H1 (cell line): Measurements from ENCODE around the gene VMP1. TPM values are rescaled to one million over a fixed set of nuclear protein-coding genes. Genes with fewer than 3 reads are reported as not detected.

Source experiments
- CREB1 ChIP-seq: IDR thresholded peaks from 2 replicates; pipeline ENCODE4 v1.6.1; 2012; ENCODE audit warnings: inconsistent platforms
- SP4 ChIP-seq: IDR thresholded peaks from 2 replicates; pipeline ENCODE4 v1.6.1; 2012; ENCODE audit warnings: low read length, inconsistent platforms
- ZNF274 ChIP-seq: IDR thresholded peaks from 2 replicates; pipeline ENCODE4 v1.7.0; 2012; ENCODE audit warnings: low read length, borderline replicate concordance; ENCODE audit errors: extremely low read depth
- polyA plus RNA-seq, 7 experiments: library from polyadenylated mRNA; depleted of rRNA in 3 of 7; stranded (reverse) in 5 of 7; unstranded in 2 of 7; fragments of >200 nt in 5 of 7; fragments of 200-250 nt in 2 of 7; gene quantifications; 1 replicate in 5 of 7; 2 replicates in 1 of 7; 4 replicates in 1 of 7; pipeline versions ENCODE4 v1.2.1 to v1.2.3, GENCODE V29; 2011 to 2013; ENCODE audit warnings: missing spikeins in 2 of 7, mixed read lengths in 2 of 7
- total RNA-seq: library from RNA; stranded (reverse); fragmentation: NEBNext Ultra II Directional; extraction: Animal tissue kit (Norgen Biotek cat#: 25700); gene quantifications from 2 replicates; pipeline ENCODE4 v1.2.1, GENCODE V29; 2021
- TF ChIP-seq, protein P1 (sequence below): IDR thresholded peaks from 2 replicates; pipeline ENCODE4 v1.6.1; 2011; ENCODE audit warnings: low read length, improper control_type of control experiment
- TF ChIP-seq, protein P2 (sequence below): IDR thresholded peaks from 2 replicates; pipeline ENCODE4 v1.6.1; 2012; ENCODE audit warnings: low read length, inconsistent platforms

Gene VMP1
- total and polyA plus RNA-seq, 2 of the 8 experiments (the other 6 are each of a cell fraction or from before 2014, with no cell fraction given), result 45.0 to 92.7 TPM

DNA sequence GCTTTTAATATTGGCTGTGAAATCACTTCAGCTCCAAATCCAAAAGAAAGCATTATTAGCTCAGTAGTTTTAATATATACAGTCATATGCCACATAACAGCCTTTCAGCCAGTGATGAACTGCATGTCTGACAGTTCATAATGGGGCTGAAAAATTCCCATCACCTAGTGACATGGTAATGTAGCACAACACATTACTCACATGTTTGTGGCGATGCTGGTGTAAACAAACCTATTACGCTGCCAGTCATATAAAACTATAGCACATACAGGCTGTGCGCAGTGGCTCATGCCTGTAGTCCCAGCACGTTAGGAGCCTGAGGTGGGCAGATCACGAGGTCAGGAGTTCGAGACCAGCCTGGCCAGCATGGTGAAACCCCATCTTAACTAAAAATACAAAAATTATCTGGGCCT lies 93.1 kb downstream of the VMP1 start (continued):
- TF ChIP-seq, protein P1, sequence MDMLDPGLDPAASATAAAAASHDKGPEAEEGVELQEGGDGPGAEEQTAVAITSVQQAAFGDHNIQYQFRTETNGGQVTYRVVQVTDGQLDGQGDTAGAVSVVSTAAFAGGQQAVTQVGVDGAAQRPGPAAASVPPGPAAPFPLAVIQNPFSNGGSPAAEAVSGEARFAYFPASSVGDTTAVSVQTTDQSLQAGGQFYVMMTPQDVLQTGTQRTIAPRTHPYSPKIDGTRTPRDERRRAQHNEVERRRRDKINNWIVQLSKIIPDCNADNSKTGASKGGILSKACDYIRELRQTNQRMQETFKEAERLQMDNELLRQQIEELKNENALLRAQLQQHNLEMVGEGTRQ, result no peak
- TF ChIP-seq, protein P2, sequence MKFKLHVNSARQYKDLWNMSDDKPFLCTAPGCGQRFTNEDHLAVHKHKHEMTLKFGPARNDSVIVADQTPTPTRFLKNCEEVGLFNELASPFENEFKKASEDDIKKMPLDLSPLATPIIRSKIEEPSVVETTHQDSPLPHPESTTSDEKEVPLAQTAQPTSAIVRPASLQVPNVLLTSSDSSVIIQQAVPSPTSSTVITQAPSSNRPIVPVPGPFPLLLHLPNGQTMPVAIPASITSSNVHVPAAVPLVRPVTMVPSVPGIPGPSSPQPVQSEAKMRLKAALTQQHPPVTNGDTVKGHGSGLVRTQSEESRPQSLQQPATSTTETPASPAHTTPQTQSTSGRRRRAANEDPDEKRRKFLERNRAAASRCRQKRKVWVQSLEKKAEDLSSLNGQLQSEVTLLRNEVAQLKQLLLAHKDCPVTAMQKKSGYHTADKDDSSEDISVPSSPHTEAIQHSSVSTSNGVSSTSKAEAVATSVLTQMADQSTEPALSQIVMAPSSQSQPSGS, result no peak
- TF ChIP-seq ZNF274, result no peak
- no peak for TF ChIP-seq CREB1
- no peak for TF ChIP-seq SP4
